GM12891 (cell line): ENCODE results near the gene ST3GAL4.
A peak's percentile ranks its signal among the peaks of the same experiment; 100 is the strongest.
"Not testable (repeated sequence)": the region's sequence is repeated elsewhere in the genome, so short reads cannot be mapped to it uniquely, and the experiment has no call there.

Source experiments
- DNase-seq: peaks from one replicate; pipeline ENCODE4 v3.0.0; 2011; ENCODE audit warnings: low spot score; ENCODE audit not compliant: insufficient read length
- FAIRE-seq: peaks from 2 replicates; lab custom pipeline; 2011; peaks lifted over from hg19 to GRCh38; lab: Jason Lieb, UNC
- PAX5 ChIP-seq: IDR thresholded peaks from 2 replicates; pipeline ENCODE4 v1.6.1; 2011; ENCODE audit warnings: low read length, moderate library complexity, mild to moderate bottlenecking; ENCODE audit not compliant: insufficient read depth, severe bottlenecking
- POLR2A ChIP-seq: IDR thresholded peaks from 2 replicates; pipeline ENCODE4 v1.6.1; 2011; ENCODE audit warnings: low read depth, low read length, control low read depth
- POLR2AphosphoS5 ChIP-seq: IDR thresholded peaks from 2 replicates; pipeline ENCODE4 v1.6.1; 2011; ENCODE audit warnings: low read depth, low read length, control low read depth
- POU2F2 ChIP-seq: IDR thresholded peaks from 2 replicates; pipeline ENCODE4 v1.6.1; 2011; ENCODE audit warnings: low read depth, mild to moderate bottlenecking, control low read depth, low read length, moderate library complexity
- SPI1 ChIP-seq: IDR thresholded peaks from 2 replicates; pipeline ENCODE4 v1.6.1; 2011; ENCODE audit warnings: low read depth, low read length, control low read depth
- TAF1 ChIP-seq: IDR thresholded peaks from 2 replicates; pipeline ENCODE4 v1.6.1; 2011; ENCODE audit warnings: low read depth, low read length, control low read depth

The ST3GAL4 gene

GRCh38 chr11:126345283-126345682 lies 10.2 kb upstream of the ST3GAL4 start:
- FAIRE-seq (no peak), DNase-seq (no peak)
- TF ChIP-seq PAX5 = no peak
- no peak for TF ChIP-seq POU2F2
- no peak for TF ChIP-seq POLR2AphosphoS5
- no peak for TF ChIP-seq SPI1
- TF ChIP-seq TAF1 = no peak
- no peak for TF ChIP-seq POLR2A

GRCh38 chr11:126345759-126346585 lies 9.5 kb upstream of the ST3GAL4 start:
- no peak for FAIRE-seq
- TF ChIP-seq PAX5 = no peak
- TF ChIP-seq SPI1 = 0 out of 2 replicates have a peak, but pooled peaks have one; percentile 34
- no peak for TF ChIP-seq POU2F2
- TF ChIP-seq POLR2A = no peak
- DNase-seq = no peak

GRCh38 chr11:126346586-126346940 lies 8.9 kb upstream of the ST3GAL4 start:
- no peak for DNase-seq
- TF ChIP-seq POLR2A = no peak
- no peak for TF ChIP-seq POU2F2
- no peak for TF ChIP-seq POLR2AphosphoS5
- no peak for TF ChIP-seq PAX5
- no peak for TF ChIP-seq TAF1
- no peak for TF ChIP-seq SPI1
- FAIRE-seq = no peak

DNA sequence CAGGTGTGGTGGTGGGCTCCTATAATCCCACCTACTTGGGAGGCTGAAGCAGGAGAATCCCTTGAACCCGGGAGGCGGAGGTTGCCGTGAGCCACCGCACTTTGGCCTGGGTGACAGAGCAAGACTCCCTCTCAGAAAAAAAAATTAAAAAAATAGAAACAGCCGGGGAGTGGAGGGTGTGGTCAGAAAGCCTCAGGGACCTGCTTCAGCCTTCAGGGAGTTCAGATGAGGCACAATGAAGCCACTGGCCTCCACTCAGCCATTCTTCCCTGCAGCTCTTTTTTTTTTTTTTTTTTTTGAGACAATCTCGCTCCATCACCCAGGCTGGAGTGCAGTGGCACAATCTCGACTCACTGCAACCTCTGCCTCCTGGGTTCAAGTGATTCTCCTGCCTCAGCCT lies 8.5 kb upstream of the ST3GAL4 start:
- not testable (repeated sequence) for FAIRE-seq, DNase-seq

DNA sequence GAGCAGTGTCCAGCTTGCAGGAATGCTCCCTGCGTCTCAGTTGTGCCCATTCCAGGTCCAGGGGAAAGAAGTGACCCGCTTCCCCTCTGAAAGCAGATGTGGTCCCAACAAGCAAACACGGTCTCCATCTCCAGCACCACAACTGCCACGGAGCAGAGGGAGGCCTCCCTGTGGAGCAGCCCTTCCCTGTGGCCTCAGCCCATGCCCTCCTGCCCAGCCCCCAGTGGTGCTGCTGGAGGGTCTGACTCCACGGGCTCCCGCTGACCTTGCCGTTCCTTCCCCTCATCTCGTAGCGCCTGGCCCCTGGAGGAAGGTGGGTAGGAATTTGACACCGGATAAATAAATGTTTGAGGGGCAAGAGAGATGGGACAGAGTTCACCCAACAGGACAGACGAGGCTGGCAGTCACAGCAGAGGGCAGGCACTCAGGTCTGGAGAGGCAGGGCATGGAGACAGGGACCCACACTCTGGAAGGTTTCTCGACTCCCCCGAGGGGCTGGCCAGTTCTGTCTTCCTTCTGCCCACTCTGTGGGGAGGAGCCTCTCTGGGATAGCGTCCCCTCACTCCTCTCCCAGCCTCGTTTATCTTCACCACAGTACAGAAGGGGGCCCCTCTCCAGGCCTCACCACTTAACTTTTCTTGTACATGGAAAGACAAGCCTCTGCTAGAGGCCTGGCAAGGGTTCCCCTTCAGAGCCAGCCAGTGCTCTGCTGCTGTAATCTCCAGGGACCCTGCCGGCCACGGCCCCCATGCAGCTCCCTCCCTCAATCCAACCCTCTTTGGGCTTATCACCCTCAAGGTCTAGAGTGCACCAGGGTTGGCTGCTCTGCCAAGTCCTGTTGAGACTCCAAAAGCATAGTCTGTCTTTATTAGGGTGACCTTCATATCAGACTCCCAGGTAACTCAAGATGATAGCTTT lies 7.5 kb upstream of the ST3GAL4 start:
- TF ChIP-seq POLR2AphosphoS5 (no peak), SPI1 (no peak), POU2F2 (no peak), PAX5 (no peak), TAF1 (no peak), POLR2A (no peak)
- DNase-seq (no peak), FAIRE-seq (no peak)

- DNase-seq = no peak
- no peak for FAIRE-seq
- TF ChIP-seq SPI1 (no peak), TAF1 (no peak), POLR2A (no peak), POLR2AphosphoS5 (no peak), POU2F2 (no peak), PAX5 (no peak)
Observed at GRCh38 chr11:126348806-126349582, 6.5 kb upstream of the ST3GAL4 start.

DNA sequence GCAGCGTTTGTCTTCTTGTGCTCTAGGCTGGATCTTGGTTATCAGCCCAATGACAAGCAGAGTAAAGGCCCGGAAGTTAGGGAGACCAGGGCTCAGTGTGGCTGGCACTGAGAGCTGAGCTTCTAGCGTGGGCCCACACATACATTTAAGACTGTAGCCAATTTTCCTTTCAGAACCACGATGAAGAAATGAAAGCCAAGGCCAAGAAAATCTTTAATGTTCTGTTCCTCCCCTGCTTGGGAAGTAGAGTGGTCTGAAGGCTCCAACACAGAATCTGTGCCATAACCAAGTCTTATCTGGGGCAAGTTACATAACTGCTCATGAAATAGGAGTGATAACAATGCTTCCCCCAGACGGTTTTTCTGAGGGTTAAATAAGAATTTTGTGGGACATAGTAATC lies 4.7 kb upstream of the ST3GAL4 start:
- TF ChIP-seq PAX5 (no peak), POLR2A (no peak), POLR2AphosphoS5 (no peak)
- FAIRE-seq (no peak), DNase-seq (no peak)

DNA sequence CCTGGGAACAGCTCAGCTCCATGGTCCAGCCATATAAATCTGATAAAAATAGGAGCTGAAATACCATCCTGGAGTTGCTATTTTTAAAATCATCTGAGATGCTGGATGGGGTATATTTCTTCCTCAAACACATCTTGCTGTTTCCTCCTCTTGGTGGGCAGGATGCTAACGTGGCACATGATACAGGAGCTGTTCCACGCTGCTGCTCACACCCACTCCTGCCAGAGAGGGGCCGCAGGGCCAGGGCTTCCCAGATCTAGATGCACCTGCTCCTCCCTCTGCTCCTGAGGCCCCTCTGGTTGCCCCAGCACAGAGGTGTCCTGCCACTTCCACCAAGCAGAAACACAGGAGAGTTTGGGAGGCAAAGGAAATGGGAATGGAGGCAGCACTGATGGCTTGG lies 3.3 kb upstream of the ST3GAL4 start:
- TF ChIP-seq PAX5 (no peak), POU2F2 (no peak)
- DNase-seq = no peak
- FAIRE-seq = no peak

DNA sequence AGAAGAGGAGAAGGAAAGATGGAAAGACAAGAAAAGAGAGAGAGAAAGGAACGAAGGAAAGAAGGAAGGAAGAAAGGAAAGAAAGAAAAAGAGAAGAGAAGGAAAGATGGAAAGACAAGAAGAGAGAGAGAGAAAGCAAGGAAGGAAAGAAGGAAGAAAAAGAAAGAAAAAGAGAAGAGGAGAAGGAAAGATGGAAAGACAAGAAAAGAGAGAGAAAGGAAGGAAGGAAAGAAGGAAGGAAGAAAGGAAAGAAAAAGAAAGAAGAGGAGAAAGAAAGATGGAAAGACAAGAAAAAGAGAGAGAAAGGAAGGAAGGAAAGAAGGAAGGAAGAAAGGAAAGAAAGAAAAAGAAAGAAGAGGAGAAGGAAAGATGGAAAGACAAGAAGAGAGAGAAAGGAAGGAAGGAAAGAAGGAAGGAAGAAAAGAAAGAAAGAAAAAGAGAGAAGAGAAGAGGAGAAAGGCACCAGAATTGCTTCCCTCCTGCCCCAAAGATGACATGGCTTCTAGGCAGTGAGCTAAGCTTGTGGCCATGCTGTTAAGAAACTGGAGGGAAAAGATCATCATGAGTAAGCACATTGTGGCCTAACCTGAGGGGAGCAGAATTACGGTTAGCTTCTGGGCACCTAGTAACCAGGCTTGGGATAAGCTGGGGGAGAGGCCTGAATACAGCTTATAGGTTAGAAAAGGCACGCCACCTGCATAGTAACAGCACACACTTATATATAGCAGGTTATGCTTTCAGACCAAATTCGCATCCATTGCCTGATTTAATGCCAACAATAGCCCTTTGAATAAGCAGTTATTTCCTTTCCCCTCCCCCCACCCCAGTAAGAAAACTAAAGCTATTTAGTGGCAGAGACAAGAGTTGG lies 2.3 kb upstream of the ST3GAL4 start:
- TF ChIP-seq POLR2A (no peak), PAX5 (no peak), SPI1 (no peak), POLR2AphosphoS5 (no peak), POU2F2 (no peak), TAF1 (no peak)
- FAIRE-seq (peak; percentile 77), DNase-seq (no peak)
